ENCODE measurements around the gene FGG. TPM values are rescaled to one million over a fixed set of nuclear protein-coding genes. Genes with fewer than 3 reads are reported as not detected.

The FGG gene
- total and polyA plus RNA-seq, 3 donors from 2014 or later = 0.25 to 5.1 (median 2.8) TPM

DNA sequence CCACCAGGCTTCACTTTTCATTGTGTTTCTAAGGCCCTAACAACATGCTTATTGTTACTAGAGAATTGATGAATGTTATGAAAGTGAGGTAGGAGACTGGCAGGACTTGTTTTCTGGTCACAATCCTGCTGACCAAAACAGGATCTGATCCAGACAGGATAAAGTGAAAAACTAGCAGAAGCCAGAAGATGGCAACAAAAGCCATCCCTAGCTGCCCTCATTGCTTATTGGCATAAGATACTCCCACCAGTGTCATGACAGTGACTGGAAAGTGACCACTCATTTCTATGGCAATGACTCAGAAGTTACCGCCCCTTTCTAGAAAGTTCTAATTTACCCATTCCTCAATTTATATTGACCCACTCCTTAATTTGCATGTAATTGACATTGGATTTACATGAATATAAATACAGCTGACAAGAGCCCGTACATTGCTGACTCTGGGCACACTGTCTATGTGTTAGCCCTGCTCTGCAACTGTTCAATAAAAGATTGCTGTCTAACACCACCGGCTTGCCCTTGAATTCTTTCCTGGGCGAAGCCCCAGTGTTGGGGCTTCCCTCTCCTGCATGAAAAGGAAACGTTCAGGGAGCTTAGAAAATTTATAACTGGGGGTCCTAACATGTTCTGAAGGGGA lies 30.0 kb upstream of the FGG start:
- no peaks in the 10 kb centered on the region for H3K27me3 ChIP-seq
- H3K4me3 ChIP-seq = no peak overlapping the region
- TF ChIP-seq, protein P1, sequence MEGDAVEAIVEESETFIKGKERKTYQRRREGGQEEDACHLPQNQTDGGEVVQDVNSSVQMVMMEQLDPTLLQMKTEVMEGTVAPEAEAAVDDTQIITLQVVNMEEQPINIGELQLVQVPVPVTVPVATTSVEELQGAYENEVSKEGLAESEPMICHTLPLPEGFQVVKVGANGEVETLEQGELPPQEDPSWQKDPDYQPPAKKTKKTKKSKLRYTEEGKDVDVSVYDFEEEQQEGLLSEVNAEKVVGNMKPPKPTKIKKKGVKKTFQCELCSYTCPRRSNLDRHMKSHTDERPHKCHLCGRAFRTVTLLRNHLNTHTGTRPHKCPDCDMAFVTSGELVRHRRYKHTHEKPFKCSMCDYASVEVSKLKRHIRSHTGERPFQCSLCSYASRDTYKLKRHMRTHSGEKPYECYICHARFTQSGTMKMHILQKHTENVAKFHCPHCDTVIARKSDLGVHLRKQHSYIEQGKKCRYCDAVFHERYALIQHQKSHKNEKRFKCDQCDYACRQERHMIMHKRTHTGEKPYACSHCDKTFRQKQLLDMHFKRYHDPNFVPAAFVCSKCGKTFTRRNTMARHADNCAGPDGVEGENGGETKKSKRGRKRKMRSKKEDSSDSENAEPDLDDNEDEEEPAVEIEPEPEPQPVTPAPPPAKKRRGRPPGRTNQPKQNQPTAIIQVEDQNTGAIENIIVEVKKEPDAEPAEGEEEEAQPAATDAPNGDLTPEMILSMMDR (IDR thresholded peaks at IDR 0.05) = no peak
- TF ChIP-seq POLR2A (IDR thresholded peaks at IDR 0.05) = no peak
- 76 to 80% methylated on average over 5 of the region's 5 CpGs for WGBS, 2 donors
- intact Hi-C loops (cut with DNase I; ENCODE audit: low total_unique reads) = no loop called here
- no peaks in the 10 kb centered on the region for H3K36me3 ChIP-seq (ENCODE audit: low read depth, missing control alignments)
- H3K27ac ChIP-seq = no peak overlapping the region
- DNase-seq = no peak
- no peaks in the 10 kb centered on the region for H3K9me3 ChIP-seq
- no peaks in the 10 kb centered on the region for H3K4me1 ChIP-seq

DNA sequence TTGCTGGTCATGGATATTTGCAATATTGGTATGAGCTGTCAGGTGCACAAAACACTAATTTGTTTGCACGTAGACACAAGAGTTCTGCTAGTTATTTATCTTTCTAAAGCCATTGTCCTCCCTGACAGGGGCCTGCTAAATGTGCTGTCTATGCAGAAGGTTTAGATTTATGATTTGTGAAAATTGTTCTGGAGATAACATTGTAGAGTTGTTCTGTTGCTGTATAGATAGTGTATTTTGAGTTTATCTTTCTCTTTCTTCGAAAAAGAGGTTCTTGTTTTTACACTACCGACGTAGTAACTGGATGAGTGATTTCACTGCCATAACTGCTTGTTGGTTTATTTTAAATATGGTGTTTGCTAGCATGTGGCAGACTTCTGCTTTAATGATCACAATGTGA lies 28.5 kb upstream of the FGG start:
- 60 to 67% methylated on average over 4 of the region's 4 CpGs for WGBS, 2 donors
- Histone ChIP-seq H3K9me3 (no peaks in the 10 kb centered on the region), H3K27ac (no peak overlapping the region), H3K4me3 (no peak overlapping the region), H3K27me3 (no peaks in the 10 kb centered on the region), H3K4me1 (no peaks in the 10 kb centered on the region), H3K36me3 (ENCODE audit: low read depth, missing control alignments) (no peaks in the 10 kb centered on the region)
- intact Hi-C loops (cut with DNase I; ENCODE audit: low total_unique reads) = no loop called here
- TF ChIP-seq, protein P1 (IDR thresholded peaks at IDR 0.05) = no peak
- TF ChIP-seq POLR2A (IDR thresholded peaks at IDR 0.05) = no peak
- no peak for DNase-seq

DNA sequence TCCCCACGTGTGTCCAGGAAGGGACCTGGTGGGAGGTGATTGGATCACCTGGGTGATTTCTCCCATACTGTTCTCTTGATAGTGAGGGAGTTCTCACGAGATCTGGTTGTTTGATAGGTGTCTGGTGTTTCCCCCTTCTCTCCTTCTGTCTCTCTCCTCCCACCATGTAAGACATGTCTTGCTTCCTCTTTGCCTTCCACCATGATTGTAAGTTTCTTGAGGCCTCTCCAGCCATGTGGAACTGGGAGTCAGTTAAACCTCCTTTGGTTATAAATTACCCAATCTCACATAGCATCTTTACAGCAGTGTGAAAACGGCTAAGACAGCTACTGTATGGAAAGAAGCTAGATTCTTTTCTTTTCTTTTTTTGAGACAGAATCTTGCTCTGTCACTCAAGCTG lies 21.6 kb upstream of the FGG start:
- no peak for DNase-seq
- intact Hi-C loops (cut with DNase I; ENCODE audit: low total_unique reads) = no loop called here
- H3K4me3 ChIP-seq = no peak overlapping the region
- H3K9me3 ChIP-seq = no peaks in the 10 kb centered on the region
- H3K27ac ChIP-seq = no peak overlapping the region
- TF ChIP-seq, protein P1 (IDR thresholded peaks at IDR 0.05) = no peak
- TF ChIP-seq POLR2A (IDR thresholded peaks at IDR 0.05) = no peak
- no peaks in the 10 kb centered on the region for H3K27me3 ChIP-seq
- H3K36me3 ChIP-seq (ENCODE audit: low read depth, missing control alignments) = no peaks in the 10 kb centered on the region
- 62 to 70% methylated on average over 3 of the region's 3 CpGs for WGBS, 2 donors
- H3K4me1 ChIP-seq = no peaks in the 10 kb centered on the region

DNA sequence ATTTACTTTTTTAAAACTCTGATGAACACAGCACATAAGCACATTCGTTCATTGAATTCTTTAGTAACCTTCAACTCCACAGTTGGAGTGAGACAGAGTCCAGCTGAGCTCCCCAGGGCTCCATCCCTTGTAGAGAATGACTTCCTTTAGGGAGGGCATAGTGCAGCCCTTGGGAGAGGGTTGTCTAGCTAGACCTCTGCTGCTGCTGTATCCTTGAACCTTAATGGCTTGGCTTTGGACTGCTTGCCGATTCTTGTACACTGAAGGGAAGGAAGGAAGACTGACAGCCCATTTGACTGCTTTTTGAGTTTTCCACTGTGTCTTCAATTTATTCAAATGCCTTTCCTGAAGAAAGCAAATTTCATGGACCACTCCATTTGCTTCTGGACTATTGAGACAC lies 19.4 kb upstream of the FGG start:
- no peaks in the 10 kb centered on the region for H3K4me1 ChIP-seq

More for the DNA sequence above, 19.4 kb upstream of the FGG start:
- Histone ChIP-seq H3K27me3 (no peaks in the 10 kb centered on the region), H3K4me3 (no peak overlapping the region), H3K36me3 (ENCODE audit: low read depth, missing control alignments) (no peaks in the 10 kb centered on the region), H3K9me3 (no peaks in the 10 kb centered on the region), H3K27ac (no peak overlapping the region)
- TF ChIP-seq, protein P1 (IDR thresholded peaks at IDR 0.05) = no peak
- no peak for TF ChIP-seq POLR2A (IDR thresholded peaks at IDR 0.05)
- no peak for DNase-seq
- intact Hi-C loops (cut with DNase I; ENCODE audit: low total_unique reads) = no loop called here
- 55 to 73% methylated on average over 2 of the region's 2 CpGs for WGBS, 2 donors

Data from testis (tissue), 3 donors.